Ecto neural progenitor cell (in vitro differentiated cells): ENCODE measurements around the gene ZNF844.
"Not testable (repeated sequence)": the region's sequence is repeated elsewhere in the genome, so short reads cannot be mapped to it uniquely, and the experiment has no call there.

Experiments
- DNase-seq: peaks from one replicate; pipeline ENCODE4 v3.0.0-alpha.2; 2018; ENCODE audit warnings: low spot score

Gene ZNF844

GRCh38 chr19:12064590-12065538 lies at the start of gene ZNF844:
Gene ZNF844, plus strand, starts transcription at chr19:12064731. Its CDS starts 143 bp downstream, at chr19:12064874.
- peak; percentile 94 for DNase-seq

DNA sequence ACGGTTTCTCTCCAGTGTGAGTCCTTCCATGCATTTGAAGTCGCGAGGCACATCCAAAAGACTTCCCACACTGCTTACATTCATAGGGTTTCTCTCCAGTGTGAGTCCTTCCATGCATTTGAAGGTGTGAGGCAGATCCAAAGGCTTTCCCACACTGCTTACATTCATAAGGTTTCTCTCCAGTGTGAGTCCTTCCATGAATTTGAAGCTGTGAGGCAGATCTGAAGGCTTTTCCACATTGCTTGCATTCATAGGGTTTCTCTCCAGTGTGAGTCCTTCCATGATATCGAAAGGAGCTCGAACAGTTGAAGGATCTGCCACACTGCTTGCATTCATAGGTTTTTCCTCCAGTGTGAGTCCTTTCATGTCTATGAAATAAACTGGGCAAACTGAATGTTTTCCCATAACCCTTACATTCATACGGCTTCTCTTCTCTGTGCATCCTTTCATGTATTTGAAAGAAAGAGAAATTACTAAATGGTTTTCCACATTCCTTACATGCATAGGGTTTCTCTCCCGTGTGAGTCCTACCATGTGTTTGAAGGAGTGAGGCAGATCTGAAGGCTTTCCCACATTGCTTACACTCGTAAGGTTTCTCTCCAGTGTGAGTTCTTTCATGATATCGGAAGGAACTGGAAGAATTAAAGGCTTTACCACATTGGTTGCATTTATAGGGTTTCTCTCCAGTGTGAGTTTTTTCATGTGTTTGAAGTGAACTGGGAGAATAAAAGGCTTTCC lies 49.3 kb upstream of the ZNF844 start:
- DNase-seq, result no peak

GRCh38 chr19:12015753-12016116 lies 48.8 kb upstream of the ZNF844 start:
- DNase-seq, result no peak

DNA sequence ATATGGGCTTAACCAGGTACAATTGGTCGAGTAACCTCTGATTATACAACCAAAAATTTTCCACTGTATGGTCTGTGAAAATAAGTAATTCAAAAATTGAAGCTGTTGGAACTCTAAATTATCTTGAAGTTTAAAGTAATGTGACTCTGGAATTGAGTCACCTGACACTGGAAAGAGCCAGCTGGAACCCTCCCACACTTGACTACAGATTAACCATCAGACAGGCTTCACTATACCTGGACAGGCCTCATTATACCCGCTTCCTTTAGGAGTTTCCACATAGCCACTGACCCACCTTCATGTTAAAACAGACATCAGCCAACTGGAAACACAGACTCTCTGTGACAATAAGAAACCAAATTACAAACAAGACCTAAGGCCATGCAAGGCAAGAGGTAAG lies 30.3 kb upstream of the ZNF844 start:
- DNase-seq, result no peak

GRCh38 chr19:12034620-12035019 lies 29.9 kb upstream of the ZNF844 start:
- DNase-seq, result no peak

GRCh38 chr19:12035220-12036172 lies 29.0 kb upstream of the ZNF844 start, which contains the start of gene ZNF433:
Gene ZNF433, minus strand, starts transcription at chr19:12035679. Its CDS starts 140 bp downstream, at chr19:12035539.
- peak; percentile 95 for DNase-seq

GRCh38 chr19:12042893-12043292 lies 21.6 kb upstream of the ZNF844 start:
- no peak for DNase-seq

- DNase-seq, result no peak
These were observed 20.6 kb upstream of the ZNF844 start for GRCh38 chr19:12043752-12044422.

DNA sequence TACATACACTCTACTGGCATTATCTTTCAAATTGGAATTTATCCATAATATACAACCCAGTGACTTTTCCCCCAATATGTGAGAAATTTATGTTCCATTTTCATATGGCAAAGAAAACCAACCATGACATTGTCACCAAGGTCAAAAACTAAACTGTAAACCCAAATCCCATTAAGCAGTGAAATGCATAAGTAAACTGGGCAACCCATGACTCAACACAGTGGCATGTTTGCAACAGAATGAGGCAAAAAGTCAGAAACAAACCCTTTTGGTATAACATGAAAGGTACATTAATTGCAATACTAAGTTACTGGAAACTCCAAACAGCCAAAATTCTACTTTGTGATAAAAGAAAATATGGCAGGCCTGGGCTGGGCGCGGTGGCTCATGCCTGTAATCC lies 16.7 kb upstream of the ZNF844 start:
- DNase-seq, result no peak

- DNase-seq, result no peak
These were observed 12.4 kb upstream of the ZNF844 start for GRCh38 chr19:12052091-12052496.

DNA sequence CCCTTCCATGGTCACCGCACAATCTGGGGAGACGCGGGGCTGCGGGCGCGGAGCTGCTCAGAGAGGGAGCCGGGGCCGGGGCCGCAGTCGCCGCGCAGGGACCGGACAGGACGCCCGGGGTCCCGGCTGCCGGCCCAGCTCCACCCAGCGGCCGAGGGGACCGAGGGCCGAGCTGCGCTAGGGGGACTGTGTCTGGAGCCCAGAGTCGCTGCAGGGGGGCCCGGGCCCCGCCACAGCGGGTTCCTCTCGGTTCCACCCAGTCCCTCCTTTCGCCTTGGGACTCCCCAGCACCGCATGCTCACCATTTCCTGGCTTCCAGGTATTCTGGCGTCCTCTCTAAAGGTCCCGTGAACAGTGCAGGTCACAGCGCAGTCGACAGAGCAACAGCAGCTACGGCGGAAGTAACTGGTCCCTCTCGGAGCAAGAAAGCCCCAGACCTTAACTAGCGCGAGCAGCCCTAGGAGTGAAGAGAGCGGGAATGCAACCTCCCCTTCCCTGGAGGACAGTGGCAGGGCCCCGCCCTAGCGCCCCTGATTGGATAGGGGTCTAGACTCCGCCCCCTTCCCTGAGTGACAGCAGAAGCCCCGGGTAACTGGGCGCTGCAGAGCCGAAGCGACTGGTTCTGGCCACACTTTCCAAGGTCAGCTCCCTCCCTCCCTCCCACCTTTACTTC lies 11.9 kb upstream of the ZNF844 start, which contains the start of gene ZNF878:
Gene ZNF878 (minus strand): TSS at position 465 of the 673 bp plus-strand sequence. CDS start 160 bp downstream, at position 305.
- peak; percentile 95 for DNase-seq

DNA sequence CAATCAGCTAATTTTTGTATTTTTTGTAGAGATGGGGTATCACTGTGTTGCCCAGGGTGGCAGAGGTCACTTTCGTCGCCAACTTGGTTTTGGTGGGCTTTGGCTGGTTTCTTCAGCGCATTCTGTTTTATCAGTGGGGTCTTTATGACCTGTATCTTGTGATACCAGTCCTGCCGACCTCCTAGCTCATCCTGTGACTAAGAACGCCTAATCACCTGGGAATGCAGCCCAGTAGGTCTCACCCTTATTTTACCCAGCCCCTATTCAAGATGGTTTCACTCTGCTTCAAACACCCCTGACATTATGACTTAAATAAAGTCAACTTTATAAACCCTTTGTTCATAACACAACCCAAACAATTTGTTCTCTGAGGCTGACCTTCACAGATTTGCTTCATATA lies 8.7 kb upstream of the ZNF844 start:
- no peak for DNase-seq

DNA sequence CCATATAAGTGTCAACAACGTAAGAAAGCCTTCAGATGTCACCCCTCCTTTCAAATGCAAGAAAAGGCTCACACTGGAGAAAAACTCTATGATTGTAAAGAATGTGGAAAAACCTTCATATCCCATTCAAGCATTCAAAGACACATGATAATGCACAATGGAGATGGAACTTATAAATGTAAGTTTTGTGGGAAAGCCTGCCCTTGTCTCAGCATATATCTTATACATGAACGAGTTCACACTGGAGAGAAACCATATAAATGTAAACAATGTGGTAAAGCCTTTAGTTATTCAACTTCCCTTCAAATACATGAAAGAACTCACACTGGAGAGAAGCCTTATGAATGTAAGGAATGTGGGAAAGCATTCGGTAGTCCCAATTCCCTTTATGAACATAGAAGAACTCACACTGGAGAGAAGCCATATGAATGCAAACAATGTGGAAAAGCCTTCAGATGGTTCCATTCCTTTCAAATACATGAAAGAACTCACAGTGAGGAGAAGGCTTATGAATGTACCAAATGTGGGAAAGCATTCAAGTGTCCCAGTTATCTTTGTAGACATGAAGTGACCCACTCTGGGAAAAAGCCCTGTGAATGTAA lies 11.1 kb downstream of the ZNF844 start:
- DNase-seq, result no peak

GRCh38 chr19:12076331-12076730 lies 11.8 kb downstream of the ZNF844 start:
- not testable (repeated sequence) for DNase-seq

- DNase-seq, result no peak
These were observed 12.8 kb downstream of the ZNF844 start for GRCh38 chr19:12077375-12077774.

GRCh38 chr19:12083336-12083735 lies 18.8 kb downstream of the ZNF844 start:
- not testable (repeated sequence) for DNase-seq

GRCh38 chr19:12085074-12085818 lies 20.7 kb downstream of the ZNF844 start:
- no peak for DNase-seq

DNA sequence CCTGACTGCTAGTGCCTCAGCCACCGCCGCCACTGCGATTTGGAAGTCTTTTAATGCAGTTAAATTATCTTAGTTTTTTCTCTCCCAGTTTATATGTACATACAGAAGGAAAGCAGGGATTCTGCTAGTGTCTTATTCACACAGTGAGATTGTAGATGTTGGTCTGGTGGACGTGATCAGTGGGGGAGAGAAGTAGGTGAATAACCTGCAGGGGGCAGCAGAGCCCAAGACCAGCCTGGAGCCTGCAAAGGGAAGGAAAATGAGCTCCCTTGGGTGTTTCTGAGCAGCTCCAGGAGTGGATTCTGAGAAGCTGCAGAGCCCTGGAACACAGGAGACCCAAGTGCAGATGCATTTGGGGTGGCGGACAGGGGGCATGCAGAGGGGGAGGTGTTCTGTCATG lies 26.3 kb downstream of the ZNF844 start:
- peak; percentile 54 for DNase-seq
